ENCODE data around the gene TOB2.
A peak's percentile ranks its signal among the peaks of the same experiment; 100 is the strongest.

The TOB2 gene

DNA sequence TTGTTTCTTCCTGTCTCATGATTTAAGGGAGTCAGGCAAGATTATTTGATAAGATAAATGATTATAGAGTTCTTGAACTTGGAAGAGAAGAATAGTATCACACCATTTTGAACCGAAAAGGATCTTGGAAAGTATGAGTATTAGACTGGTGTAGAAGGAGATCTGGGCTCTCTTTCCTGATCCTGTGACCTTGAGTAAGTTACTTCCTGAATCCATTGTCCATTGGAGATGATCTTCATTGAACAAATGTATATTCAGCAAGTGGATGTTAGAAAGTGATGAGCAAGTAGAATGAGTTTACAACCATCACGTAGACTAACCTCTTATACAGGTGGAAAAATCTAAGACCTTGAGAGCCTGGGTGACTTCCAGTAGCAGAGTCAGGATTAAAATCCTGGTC lies 24.3 kb upstream of the TOB2 start:
- TF ChIP-seq ZBTB7A (IDR thresholded peaks at IDR 0.05; ENCODE audit: low read depth): no peak
- no peak for TF ChIP-seq FOXM1 (IDR thresholded peaks at IDR 0.05; ENCODE audit: borderline replicate concordance, low read depth)
- no peak for TF ChIP-seq NFIC (IDR thresholded peaks at IDR 0.05)
- TF ChIP-seq CREB1 (IDR thresholded peaks at IDR 0.05; ENCODE audit: low read depth): no peak
- TF ChIP-seq, protein P1, sequence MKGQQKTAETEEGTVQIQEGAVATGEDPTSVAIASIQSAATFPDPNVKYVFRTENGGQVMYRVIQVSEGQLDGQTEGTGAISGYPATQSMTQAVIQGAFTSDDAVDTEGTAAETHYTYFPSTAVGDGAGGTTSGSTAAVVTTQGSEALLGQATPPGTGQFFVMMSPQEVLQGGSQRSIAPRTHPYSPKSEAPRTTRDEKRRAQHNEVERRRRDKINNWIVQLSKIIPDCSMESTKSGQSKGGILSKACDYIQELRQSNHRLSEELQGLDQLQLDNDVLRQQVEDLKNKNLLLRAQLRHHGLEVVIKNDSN (IDR thresholded peaks at IDR 0.05): no peak
- no peak for TF ChIP-seq REST (IDR thresholded peaks at IDR 0.05; ENCODE audit: low read depth)
- TF ChIP-seq TEAD4 (IDR thresholded peaks at IDR 0.05): no peak
- no peak for TF ChIP-seq EP300 (IDR thresholded peaks at IDR 0.05; ENCODE audit: borderline replicate concordance)
- no peak for TF ChIP-seq YY1 (IDR thresholded peaks at IDR 0.05; ENCODE audit: low read depth)
- TF ChIP-seq CEBPB (IDR thresholded peaks at IDR 0.05): no peak
- no peak for TF ChIP-seq EGR1 (IDR thresholded peaks at IDR 0.05)
- TF ChIP-seq MAX (IDR thresholded peaks at IDR 0.05): no peak
- TF ChIP-seq TAF1 (IDR thresholded peaks at IDR 0.05; ENCODE audit: low read depth): no peak
- TF ChIP-seq TCF12 (IDR thresholded peaks at IDR 0.05; ENCODE audit: low read depth): no peak
- TF ChIP-seq RAD21 (IDR thresholded peaks at IDR 0.05; ENCODE audit: low read depth): no peak

GRCh38 chr22:41469218-41469851 lies 22.7 kb upstream of the TOB2 start:
- TF ChIP-seq CREB1 (IDR thresholded peaks at IDR 0.05; ENCODE audit: low read depth) (no peak), MAX (IDR thresholded peaks at IDR 0.05) (peak; percentile 27)

- no peak for TF ChIP-seq NFIC (IDR thresholded peaks at IDR 0.05)
- TF ChIP-seq ZBTB7A (IDR thresholded peaks at IDR 0.05; ENCODE audit: low read depth): no peak
- TF ChIP-seq, protein P1 (IDR thresholded peaks at IDR 0.05): peak; percentile 8; the same call in 1 of the 2 replicates
- peak; percentile 57; the same call in 1 of the 2 replicates for TF ChIP-seq EGR1 (IDR thresholded peaks at IDR 0.05)
- TF ChIP-seq TCF12 (IDR thresholded peaks at IDR 0.05; ENCODE audit: low read depth): no peak
- TF ChIP-seq YY1 (IDR thresholded peaks at IDR 0.05; ENCODE audit: low read depth): peak; percentile 98
- TF ChIP-seq CEBPB (IDR thresholded peaks at IDR 0.05): 0 out of 2 replicates have a peak, but pooled peaks have one; percentile 13
- TF ChIP-seq EP300 (IDR thresholded peaks at IDR 0.05; ENCODE audit: borderline replicate concordance): no peak
- TF ChIP-seq TAF1 (IDR thresholded peaks at IDR 0.05; ENCODE audit: low read depth): peak; percentile 91
- peak; percentile 97 for TF ChIP-seq CREB1 (IDR thresholded peaks at IDR 0.05; ENCODE audit: low read depth)
- peak; percentile 58 for TF ChIP-seq MAX (IDR thresholded peaks at IDR 0.05)
- peak; percentile 49; the same call in 1 of the 2 replicates for TF ChIP-seq TEAD4 (IDR thresholded peaks at IDR 0.05)
Measured at GRCh38 chr22:41468381-41469217, 22.0 kb upstream of the TOB2 start, which contains the start of the genes ACO2 and PHF5A. Gene ACO2, plus strand, starts transcription at chr22:41469117. Its CDS starts 30 bp downstream, at chr22:41469147. Gene PHF5A, minus strand, starts transcription at chr22:41468692. Its CDS starts 39 bp downstream, at chr22:41468653.

- TF ChIP-seq NFIC (IDR thresholded peaks at IDR 0.05) (no peak), TCF12 (IDR thresholded peaks at IDR 0.05; ENCODE audit: low read depth) (no peak)
Measured at GRCh38 chr22:41461901-41462300, 15.3 kb upstream of the TOB2 start.

- TF ChIP-seq YY1 (IDR thresholded peaks at IDR 0.05; ENCODE audit: low read depth) (no peak), MAX (IDR thresholded peaks at IDR 0.05) (no peak), NFIC (IDR thresholded peaks at IDR 0.05) (no peak)
Measured at GRCh38 chr22:41459431-41459830, 12.8 kb upstream of the TOB2 start.

DNA sequence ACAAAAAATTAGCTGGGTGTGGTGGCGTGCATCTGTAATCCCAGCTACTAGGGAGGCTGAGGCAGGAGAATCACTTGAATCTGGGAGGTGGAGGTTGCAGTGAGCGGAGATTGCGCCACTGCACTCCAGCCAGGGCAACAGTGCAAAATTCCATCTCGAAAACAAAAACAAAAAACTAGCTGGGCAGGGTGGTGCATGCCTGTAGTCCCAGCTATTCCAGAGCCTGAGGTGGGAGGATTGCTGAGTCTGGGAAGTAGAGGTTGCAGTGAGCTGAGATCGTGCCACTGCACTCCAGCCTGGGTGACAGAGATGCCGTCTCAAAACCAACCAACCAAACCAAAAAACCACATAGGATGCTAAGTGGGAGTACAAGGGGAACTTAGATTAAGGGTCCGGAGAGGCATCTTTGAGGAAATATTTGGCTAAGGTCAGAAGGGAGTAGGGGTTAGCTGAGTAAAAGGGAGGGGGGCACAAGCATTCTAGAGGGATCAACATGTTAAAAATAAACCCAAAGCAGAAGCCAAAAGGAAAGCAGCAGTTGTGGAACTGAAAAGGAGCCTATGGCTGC lies 11.6 kb upstream of the TOB2 start:
- TF ChIP-seq YY1 (IDR thresholded peaks at IDR 0.05; ENCODE audit: low read depth): no peak
- no peak for TF ChIP-seq RAD21 (IDR thresholded peaks at IDR 0.05; ENCODE audit: low read depth)
- TF ChIP-seq CEBPB (IDR thresholded peaks at IDR 0.05): no peak
- no peak for TF ChIP-seq TEAD4 (IDR thresholded peaks at IDR 0.05)
- TF ChIP-seq CREB1 (IDR thresholded peaks at IDR 0.05; ENCODE audit: low read depth): no peak
